Panc1 (cell line): ENCODE data around the gene RAB10. TPM values are rescaled to one million over a fixed set of nuclear protein-coding genes. Genes with fewer than 3 reads are reported as not detected.

Experiments
- ATAC-seq: fragments of 200-7000 bp; cut with Tn5 transposase; 2 replicates; pipeline ENCODE4 v1.9.1; 2020; ENCODE audit warnings: mild to moderate bottlenecking, moderate library complexity
- BruUV-seq: library from RNA; stranded (reverse); fragments of 400-500 nt; replicated peaks from 2 replicates; lab custom pipeline; 2021; lab: Mats Ljungman, UMichigan
- CTCF ChIA-PET: fragments of 300-600 bp; sonication (Branson Sonifier 250); formaldehyde crosslinking; loops from one replicate; lab custom pipeline; 2022; ENCODE audit warnings: antibody characterized with exemption; lab: Charles Lee
- POLR2A ChIA-PET: fragments of 300-600 bp; sonication (Branson Sonifier 250); formaldehyde crosslinking; loops from one replicate; lab custom pipeline; 2022; ENCODE audit warnings: antibody characterized with exemption; lab: Charles Lee
- DNase-seq: peaks from one replicate; pipeline ENCODE4 v3.0.0-alpha.2; 2010; ENCODE audit warnings: low read depth, low spot score
- H3K27ac ChIP-seq: 2 replicates; pipeline ENCODE4 v1.5.1; 2011; ENCODE audit warnings: mild to moderate bottlenecking, low read length, inconsistent platforms
- H3K27me3 ChIP-seq: fragments of 200-500 bp; sonication (Bioruptor generic); 2 replicates; pipeline ENCODE4 v1.6.0; 2014; ENCODE audit warnings: low read length, inconsistent platforms; ENCODE audit not compliant: control insufficient read depth, insufficient read depth
- H3K36me3 ChIP-seq: fragments of 200-500 bp; sonication (Bioruptor generic); 2 replicates; pipeline ENCODE4 v1.5.1; 2014; ENCODE audit warnings: inconsistent platforms, mild to moderate bottlenecking, low read length, moderate library complexity; ENCODE audit not compliant: control insufficient read depth, insufficient read depth
- H3K4me1 ChIP-seq: 2 replicates; pipeline ENCODE4 v1.5.1; 2011; ENCODE audit warnings: inconsistent platforms, mild to moderate bottlenecking, low read length, moderate library complexity; ENCODE audit not compliant: control insufficient read depth, insufficient read depth
- H3K4me3 ChIP-seq, 2 experiments: 2 replicates each; pipeline ENCODE4 v1.5.1; 2011 to 2012; ENCODE audit warnings: low read depth in 2 of 2, low read length in 2 of 2, mild to moderate bottlenecking in 2 of 2, inconsistent platforms in 1 of 2, moderate library complexity in 1 of 2
- H3K9me3 ChIP-seq: fragments of 200-500 bp; sonication (Bioruptor generic); 2 replicates; pipeline ENCODE4 v1.5.1; 2014; ENCODE audit warnings: low read depth, mild to moderate bottlenecking, inconsistent platforms, low read length, moderate library complexity; ENCODE audit not compliant: control insufficient read depth, insufficient read depth
- POLR2AphosphoS5 ChIP-seq: IDR thresholded peaks from 2 replicates; pipeline ENCODE4 v1.6.1; 2012; ENCODE audit warnings: mild to moderate bottlenecking, low read depth, low read length, moderate library complexity
- REST ChIP-seq, 2 experiments: IDR thresholded peaks; 2 replicates each; pipeline ENCODE4 v1.6.1; 2011 to 2012; ENCODE audit warnings: low read depth in 2 of 2, control low read depth in 1 of 2, low read length in 1 of 2, mild to moderate bottlenecking in 1 of 2, moderate library complexity in 1 of 2; ENCODE audit not compliant: insufficient read depth in 1 of 2
- SIN3A ChIP-seq: IDR thresholded peaks from 2 replicates; pipeline ENCODE4 v1.6.1; 2012; ENCODE audit warnings: low read depth, mild to moderate bottlenecking, low read length, moderate library complexity, borderline replicate concordance; ENCODE audit not compliant: insufficient read depth
- TCF7L2 ChIP-seq: IDR thresholded peaks from 2 replicates; pipeline ENCODE4 v1.6.1; 2011; ENCODE audit warnings: mild to moderate bottlenecking, low read depth, low read length, inconsistent platforms
- in situ Hi-C: cut with HindIII; loops from 2 replicates; pipeline ENCODE4 v1.10.0; 2016; ENCODE audit warnings: low sequenced_read_pairs, low pct_unique_long_range_greater_than_20kb
- intact Hi-C: fragments of 100-400 bp; cut with micrococcal nuclease; formaldehyde crosslinking; loops from one replicate; pipeline ENCODE4 v1.10.0; 2022; ENCODE audit not compliant: unreplicated experiment
- total RNA-seq: library from RNA; stranded (reverse); gene quantifications from one replicate; pipeline ENCODE4 v1.2.1, GENCODE V29; 2021; ENCODE audit not compliant: unreplicated experiment
- TF ChIP-seq, protein P1 (sequence below): fragments of 450-650 bp; IDR thresholded peaks from 2 replicates; pipeline ENCODE4 v1.5.1; 2017; ENCODE audit warnings: mild to moderate bottlenecking

The RAB10 gene
- total RNA-seq, 1 experiment from 2014 or later, result 208 TPM

GRCh38 chr2:26175466-26176278 is 141.8 kb downstream of the RAB10 start:
- Histone ChIP-seq H3K9me3 (no peaks in the 10 kb centered on the region), H3K4me3 (no peak overlapping the region), H3K27me3 (no peaks in the 10 kb centered on the region), H3K36me3 (no peaks in the 10 kb centered on the region), H3K4me1 (peaks cover 11% of the 10 kb centered on the region), H3K27ac (no peak overlapping the region)
- intact Hi-C loops, result no loop called here
- ATAC-seq (peak; percentile 8; the same call in 1 of the 2 replicates), DNase-seq (no peak)
- in situ Hi-C loops, result no loop called here
- ChIA-PET POLR2A (no interaction called here), CTCF (interaction anchor here (0.5 to 0.7 kb wide), 3 partner anchors 34 to 225 kb away, joined by 3 to 10 read pairs (median 6); no protein-coding TSS in a partner anchor)
- BruUV-seq, result no TSS peak
- TF ChIP-seq, protein P1, sequence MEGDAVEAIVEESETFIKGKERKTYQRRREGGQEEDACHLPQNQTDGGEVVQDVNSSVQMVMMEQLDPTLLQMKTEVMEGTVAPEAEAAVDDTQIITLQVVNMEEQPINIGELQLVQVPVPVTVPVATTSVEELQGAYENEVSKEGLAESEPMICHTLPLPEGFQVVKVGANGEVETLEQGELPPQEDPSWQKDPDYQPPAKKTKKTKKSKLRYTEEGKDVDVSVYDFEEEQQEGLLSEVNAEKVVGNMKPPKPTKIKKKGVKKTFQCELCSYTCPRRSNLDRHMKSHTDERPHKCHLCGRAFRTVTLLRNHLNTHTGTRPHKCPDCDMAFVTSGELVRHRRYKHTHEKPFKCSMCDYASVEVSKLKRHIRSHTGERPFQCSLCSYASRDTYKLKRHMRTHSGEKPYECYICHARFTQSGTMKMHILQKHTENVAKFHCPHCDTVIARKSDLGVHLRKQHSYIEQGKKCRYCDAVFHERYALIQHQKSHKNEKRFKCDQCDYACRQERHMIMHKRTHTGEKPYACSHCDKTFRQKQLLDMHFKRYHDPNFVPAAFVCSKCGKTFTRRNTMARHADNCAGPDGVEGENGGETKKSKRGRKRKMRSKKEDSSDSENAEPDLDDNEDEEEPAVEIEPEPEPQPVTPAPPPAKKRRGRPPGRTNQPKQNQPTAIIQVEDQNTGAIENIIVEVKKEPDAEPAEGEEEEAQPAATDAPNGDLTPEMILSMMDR, result no peak
- TF ChIP-seq SIN3A (no peak), TCF7L2 (no peak), POLR2AphosphoS5 (no peak), REST (IDR thresholded peaks at IDR 0.05; ENCODE audit: insufficient read depth in 1 of 2, low read depth in 2 of 2, low read length in 1 of 2) (no peak)

GRCh38 chr2:26176279-26176615 is 142.4 kb downstream of the RAB10 start:
- Histone ChIP-seq H3K4me3 (no peak overlapping the region), H3K36me3 (no peaks in the 10 kb centered on the region), H3K9me3 (no peaks in the 10 kb centered on the region), H3K27me3 (no peaks in the 10 kb centered on the region), H3K4me1 (peaks cover 11% of the 10 kb centered on the region), H3K27ac (no peak overlapping the region)
- ChIA-PET CTCF (interaction anchor here (0.5 kb wide), 1 partner anchor 226 kb away, joined by 3 read pairs; no protein-coding TSS in a partner anchor), POLR2A (no interaction called here)
- DNase-seq (no peak), ATAC-seq (no peak)
- intact Hi-C loops (no loop called here), in situ Hi-C loops (no loop called here)
- TF ChIP-seq REST (IDR thresholded peaks at IDR 0.05; ENCODE audit: insufficient read depth in 1 of 2, low read depth in 2 of 2, low read length in 1 of 2) (no peak), TCF7L2 (no peak), POLR2AphosphoS5 (no peak), SIN3A (no peak)
- TF ChIP-seq, protein P1, result no peak
- no TSS peak for BruUV-seq
